ENCODE data around the gene CHRDL2. TPM values are rescaled to one million over a fixed set of nuclear protein-coding genes. Genes with fewer than 3 reads are reported as not detected.

The CHRDL2 gene
- total RNA-seq, 2 donors from 2014 or later: not detected

GRCh38 chr11:74683279-74683871, 47.9 kb downstream of the CHRDL2 start:
- DNase-seq (no peak), ATAC-seq (no peak)
- no peaks in the 10 kb centered on the region for H3K9me3 ChIP-seq (ENCODE audit: control insufficient read depth, low read length, poor library complexity, severe bottlenecking)
- Mint-ChIP-seq H3K4me1 (peaks cover 6% of the 10 kb centered on the region), H3K36me3 (ENCODE audit: low read depth) (peaks cover 14% of the 10 kb centered on the region), H3K27ac (no peak overlapping the region), H3K27me3 (peaks cover 47% of the 10 kb centered on the region), H3K4me3 (no peak overlapping the region)

DNA sequence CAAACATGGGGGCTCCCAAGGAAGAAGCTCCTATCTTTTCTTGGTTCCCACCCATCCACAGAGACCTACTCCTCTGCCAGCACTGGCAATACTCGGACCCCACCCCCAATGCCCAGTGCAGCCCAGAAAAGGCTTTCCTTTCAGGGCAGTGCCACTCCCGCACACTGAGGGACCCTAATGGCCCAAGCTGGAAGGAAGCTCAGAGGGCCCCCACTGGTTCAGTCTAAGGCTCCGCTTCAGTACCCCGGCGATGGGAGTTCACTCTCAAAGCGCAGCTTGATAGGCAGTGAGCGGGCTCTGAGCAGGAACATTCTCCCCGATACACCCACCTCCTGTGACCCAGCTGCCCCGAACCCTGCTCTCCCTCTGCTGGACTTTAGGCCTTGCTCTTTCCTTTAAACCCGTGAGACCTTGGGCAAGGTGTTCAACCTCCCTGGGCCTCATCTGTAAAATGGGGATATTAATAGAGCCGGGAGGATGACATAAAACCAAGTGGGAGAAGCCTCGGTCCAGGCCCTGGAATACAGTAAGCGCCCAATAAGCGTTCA, 48.4 kb downstream of the CHRDL2 start:
- H3K4me3 Mint-ChIP-seq: no peak overlapping the region
- H3K27me3 Mint-ChIP-seq: peaks cover 47% of the 10 kb centered on the region
- peaks cover 14% of the 10 kb centered on the region for H3K36me3 Mint-ChIP-seq (ENCODE audit: low read depth)
- no peak for ATAC-seq
- no peak overlapping the region for H3K27ac Mint-ChIP-seq
- no peak for DNase-seq
- no peaks in the 10 kb centered on the region for H3K9me3 ChIP-seq (ENCODE audit: control insufficient read depth, low read length, poor library complexity, severe bottlenecking)
- H3K4me1 Mint-ChIP-seq: peaks cover 6% of the 10 kb centered on the region

DNA sequence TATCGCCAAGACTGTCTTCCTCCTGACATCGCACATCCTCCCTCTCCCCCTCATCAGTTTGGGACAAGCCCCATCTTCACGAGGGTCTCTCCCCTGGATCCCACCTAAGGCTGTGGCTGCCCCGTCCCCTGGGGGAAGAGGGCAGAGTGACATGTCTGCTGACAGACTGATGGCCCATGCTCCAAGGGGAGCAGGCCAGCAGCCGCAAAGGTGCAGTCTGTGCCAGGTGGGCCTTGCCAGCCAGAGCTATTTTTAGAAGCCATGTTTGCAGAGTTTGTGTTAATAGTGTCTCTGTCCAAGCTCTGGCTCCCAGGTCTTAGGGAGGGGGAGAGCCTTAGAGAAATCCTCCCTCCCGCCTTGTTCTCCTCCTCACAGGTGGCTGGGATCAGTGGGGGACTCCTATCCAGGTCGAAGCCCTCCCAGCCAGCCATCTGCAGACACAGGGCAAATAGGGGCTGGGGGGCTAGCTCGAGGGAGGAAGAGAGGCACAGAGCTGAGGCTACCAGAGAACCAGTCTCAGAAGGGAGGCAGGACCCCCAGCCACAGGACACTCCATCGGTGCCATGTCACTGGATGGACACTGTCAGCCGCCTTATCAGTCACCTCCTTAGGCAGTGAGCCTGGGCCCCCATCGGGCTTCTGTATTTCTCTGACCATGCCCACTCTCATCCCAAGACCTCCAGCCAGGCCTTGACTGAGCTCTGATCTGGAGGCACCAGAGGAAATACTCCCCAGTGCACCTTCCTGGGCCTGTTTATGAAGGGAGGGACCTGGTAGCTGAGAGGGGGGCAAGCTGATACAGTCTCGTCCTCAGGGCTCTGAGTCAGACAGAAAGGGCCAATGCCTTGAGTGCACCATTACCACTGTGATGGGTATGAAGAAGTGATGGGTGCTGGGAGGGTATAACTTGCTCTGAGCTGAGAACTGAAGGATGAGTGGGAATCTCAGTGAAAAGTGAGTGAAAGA, 49.3 kb downstream of the CHRDL2 start:
- Mint-ChIP-seq H3K4me3 (peak overlapping the region; percentile 7), H3K4me1 (peaks cover 6% of the 10 kb centered on the region), H3K36me3 (ENCODE audit: low read depth) (peaks cover 14% of the 10 kb centered on the region), H3K27ac (no peak overlapping the region), H3K27me3 (peaks cover 47% of the 10 kb centered on the region)
- DNase-seq (no peak), ATAC-seq (no peak)
- H3K9me3 ChIP-seq (ENCODE audit: control insufficient read depth, low read length, poor library complexity, severe bottlenecking): no peaks in the 10 kb centered on the region

- H3K4me1 Mint-ChIP-seq: peaks cover 6% of the 10 kb centered on the region
- ATAC-seq (no peak), DNase-seq (no peak)
- no peak overlapping the region for H3K4me3 Mint-ChIP-seq
- no peak overlapping the region for H3K27ac Mint-ChIP-seq
- H3K9me3 ChIP-seq (ENCODE audit: control insufficient read depth, low read length, poor library complexity, severe bottlenecking): no peaks in the 10 kb centered on the region
- peaks cover 12% of the 10 kb centered on the region for H3K36me3 Mint-ChIP-seq (ENCODE audit: low read depth)
- H3K27me3 Mint-ChIP-seq: peaks cover 47% of the 10 kb centered on the region
Observed at GRCh38 chr11:74680703-74681531, 50.3 kb downstream of the CHRDL2 start.

DNA sequence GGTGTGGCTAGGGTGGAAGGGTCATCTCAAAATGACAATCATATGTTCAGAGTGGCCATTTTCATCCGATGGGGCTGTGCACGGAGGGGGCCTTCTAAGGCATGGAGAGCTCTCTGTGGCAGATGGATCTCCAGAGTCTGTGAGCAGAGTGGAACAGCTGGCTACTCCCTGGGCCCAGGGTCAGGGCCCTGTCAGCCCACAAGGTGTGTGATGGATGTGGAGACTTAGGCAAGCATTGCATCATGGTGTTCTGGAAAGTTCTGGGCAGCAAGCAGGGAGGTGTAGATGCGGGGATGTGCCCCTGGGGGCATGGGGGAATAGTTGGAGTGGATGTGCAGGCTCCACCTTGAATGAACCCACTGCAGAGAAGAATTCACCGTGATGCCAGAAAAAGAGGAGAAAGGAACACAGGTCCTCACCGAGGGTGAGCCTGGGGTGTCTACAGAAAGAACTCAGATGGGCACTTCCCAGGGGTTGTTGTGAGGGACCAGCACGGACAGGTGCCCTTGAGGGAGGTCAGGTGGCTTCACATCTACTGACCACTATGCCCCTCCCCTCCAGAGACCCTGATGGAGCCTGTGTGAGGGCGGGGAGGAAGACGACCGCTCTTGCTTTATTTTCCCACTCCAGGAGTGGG, 51.1 kb downstream of the CHRDL2 start:
- H3K9me3 ChIP-seq (ENCODE audit: control insufficient read depth, low read length, poor library complexity, severe bottlenecking): no peaks in the 10 kb centered on the region
- no peak for ATAC-seq
- H3K27ac Mint-ChIP-seq: no peak overlapping the region
- no peak overlapping the region for H3K4me3 Mint-ChIP-seq
- no peak for DNase-seq
- H3K4me1 Mint-ChIP-seq: peaks cover 6% of the 10 kb centered on the region
- H3K36me3 Mint-ChIP-seq (ENCODE audit: low read depth): peaks cover 12% of the 10 kb centered on the region
- H3K27me3 Mint-ChIP-seq: peaks cover 45% of the 10 kb centered on the region

GRCh38 chr11:74679513-74679865, 51.7 kb downstream of the CHRDL2 start:
- DNase-seq (no peak), ATAC-seq (no peak)
- H3K4me3 Mint-ChIP-seq: no peak overlapping the region
- no peaks in the 10 kb centered on the region for H3K9me3 ChIP-seq (ENCODE audit: control insufficient read depth, low read length, poor library complexity, severe bottlenecking)
- H3K27ac Mint-ChIP-seq: no peak overlapping the region
- peaks cover 3% of the 10 kb centered on the region for H3K4me1 Mint-ChIP-seq
- H3K27me3 Mint-ChIP-seq: peaks cover 40% of the 10 kb centered on the region
- H3K36me3 Mint-ChIP-seq (ENCODE audit: low read depth): peaks cover 10% of the 10 kb centered on the region

GRCh38 chr11:74678591-74679512, 52.4 kb downstream of the CHRDL2 start:
- no peak for DNase-seq
- Mint-ChIP-seq H3K27ac (no peak overlapping the region), H3K4me1 (peaks cover 3% of the 10 kb centered on the region), H3K36me3 (ENCODE audit: low read depth) (peaks cover 10% of the 10 kb centered on the region), H3K27me3 (peaks cover 35% of the 10 kb centered on the region), H3K4me3 (no peak overlapping the region)
- no peaks in the 10 kb centered on the region for H3K9me3 ChIP-seq (ENCODE audit: control insufficient read depth, low read length, poor library complexity, severe bottlenecking)
- no peak for ATAC-seq

DNA sequence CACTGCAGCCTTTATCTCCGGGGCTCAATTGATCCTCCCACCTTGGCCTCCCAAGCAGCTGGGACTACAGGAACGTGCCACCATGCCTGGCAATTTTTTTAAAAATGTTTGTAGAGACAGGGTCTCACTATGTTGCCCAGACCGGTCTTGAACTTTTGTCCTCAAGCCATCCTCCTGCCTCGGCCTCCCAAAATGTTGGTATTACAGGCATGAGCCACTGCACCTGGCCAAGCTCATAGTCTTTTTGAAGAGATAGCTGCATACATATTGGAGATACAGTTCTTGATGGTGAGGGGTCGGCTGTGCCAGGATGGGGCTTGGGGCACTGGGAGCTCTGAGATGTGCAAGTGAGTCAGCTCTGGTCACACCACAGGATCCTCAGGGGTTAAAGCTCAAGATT, 53.2 kb downstream of the CHRDL2 start:
- DNase-seq: no peak

GRCh38 chr11:74677131-74677530, 54.1 kb downstream of the CHRDL2 start:
- Mint-ChIP-seq H3K27me3 (peaks cover 21% of the 10 kb centered on the region), H3K4me3 (no peak overlapping the region), H3K27ac (no peak overlapping the region), H3K36me3 (ENCODE audit: low read depth) (peaks cover 6% of the 10 kb centered on the region), H3K4me1 (peaks cover 2% of the 10 kb centered on the region)
- no peaks in the 10 kb centered on the region for H3K9me3 ChIP-seq (ENCODE audit: control insufficient read depth, low read length, poor library complexity, severe bottlenecking)
- DNase-seq (no peak), ATAC-seq (no peak)

More for the DNA sequence above, 53.2 kb downstream of the CHRDL2 start:
- Mint-ChIP-seq H3K27ac (no peak overlapping the region), H3K27me3 (peaks cover 30% of the 10 kb centered on the region), H3K4me1 (peaks cover 5% of the 10 kb centered on the region), H3K4me3 (no peak overlapping the region), H3K36me3 (ENCODE audit: low read depth) (peaks cover 10% of the 10 kb centered on the region)
- no peaks in the 10 kb centered on the region for H3K9me3 ChIP-seq (ENCODE audit: control insufficient read depth, low read length, poor library complexity, severe bottlenecking)
- no peak for ATAC-seq

DNA sequence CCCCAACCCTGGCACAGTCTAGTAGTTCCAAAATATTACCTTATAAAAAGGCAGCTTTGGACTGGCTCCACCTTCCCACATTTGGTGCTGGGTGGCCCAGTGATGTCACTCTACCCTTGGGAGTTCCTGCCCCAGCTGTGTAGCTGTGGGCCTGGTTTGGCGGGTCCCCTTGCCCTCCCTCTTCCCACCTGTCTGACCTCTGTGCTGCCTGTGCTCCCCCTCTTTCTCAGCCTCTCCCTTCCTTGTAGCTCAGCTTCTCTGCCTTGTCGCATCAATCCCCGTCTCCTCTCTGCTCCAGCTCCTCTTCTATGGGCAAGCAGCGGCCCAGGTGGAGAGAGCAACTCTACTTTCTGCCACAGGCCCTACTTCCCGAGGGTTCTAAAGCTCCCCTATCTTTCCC, 54.6 kb downstream of the CHRDL2 start:
- Mint-ChIP-seq H3K27me3 (peaks cover 16% of the 10 kb centered on the region), H3K27ac (no peak overlapping the region), H3K36me3 (ENCODE audit: low read depth) (peaks cover 5% of the 10 kb centered on the region), H3K4me3 (no peak overlapping the region), H3K4me1 (peaks cover 2% of the 10 kb centered on the region)
- H3K9me3 ChIP-seq (ENCODE audit: control insufficient read depth, low read length, poor library complexity, severe bottlenecking): no peaks in the 10 kb centered on the region
- ATAC-seq (no peak), DNase-seq (no peak)

- H3K9me3 ChIP-seq (ENCODE audit: control insufficient read depth, low read length, poor library complexity, severe bottlenecking): no peaks in the 10 kb centered on the region
- peaks cover 2% of the 10 kb centered on the region for H3K36me3 Mint-ChIP-seq (ENCODE audit: low read depth)
- H3K4me1 Mint-ChIP-seq: peaks cover 2% of the 10 kb centered on the region
- H3K27me3 Mint-ChIP-seq: peaks cover 11% of the 10 kb centered on the region
- H3K4me3 Mint-ChIP-seq: no peak overlapping the region
- ATAC-seq (no peak), DNase-seq (no peak)
- no peak overlapping the region for H3K27ac Mint-ChIP-seq
Observed at GRCh38 chr11:74675761-74676160, 55.5 kb downstream of the CHRDL2 start.
